ENCODE data around the gene ZNF503. TPM values are rescaled to one million over a fixed set of nuclear protein-coding genes. Genes with fewer than 3 reads are reported as not detected.

ZNF503 gene
- total and polyA plus RNA-seq, 2 of the 8 experiments (the other 6 are each of a cell fraction or from before 2014, with no cell fraction given), result 0.03 to 0.13 TPM

GRCh38 chr10:75446508-75446907 is 44.9 kb upstream of the ZNF503 start (continued):
- TF ChIP-seq RAD21 (IDR thresholded peaks at IDR 0.05 in 1 of 2, conservative IDR thresholded peaks at IDR 0.05 in 1 of 2; ENCODE audit: low read depth in 2 of 2, low read length in 2 of 2) (no peak), KDM5A (IDR thresholded peaks at IDR 0.05; ENCODE audit: low read length) (no peak), SIN3A (conservative IDR thresholded peaks at IDR 0.05 in 1 of 2, IDR thresholded peaks at IDR 0.05 in 1 of 2; ENCODE audit: low read depth in 1 of 2, low read length in 2 of 2) (no peak)
